NCI-H460 (cell line): ENCODE measurements around the gene SERPINC1. TPM values are rescaled to one million over a fixed set of nuclear protein-coding genes. Genes with fewer than 3 reads are reported as not detected.
"Not testable (repeated sequence)": the region's sequence is repeated elsewhere in the genome, so short reads cannot be mapped to it uniquely, and the experiment has no call there.

Experiments used
- DNase-seq: peaks from one replicate; pipeline ENCODE4 v3.0.0-alpha.2; 2016; ENCODE audit warnings: low read depth; ENCODE audit errors: extremely low read depth
- polyA plus RNA-seq: library from polyadenylated mRNA; depleted of rRNA; stranded (reverse); fragments of >200 nt; gene quantifications from 2 replicates; pipeline ENCODE4 v1.2.3, GENCODE V29; 2014; cell fraction: nucleus; rRNA removed
- total RNA-seq: library from RNA; depleted of rRNA; stranded (reverse); fragments of >200 nt; shearing (Covaris generic); gene quantifications from 2 replicates; pipeline ENCODE4 v1.2.3, GENCODE V29; 2014; rRNA removed

SERPINC1 gene
- total RNA-seq, result 0.17 TPM in 1 of 2 replicates, not detected in the other
- polyA plus RNA-seq, result not detected in 2 replicates

DNA sequence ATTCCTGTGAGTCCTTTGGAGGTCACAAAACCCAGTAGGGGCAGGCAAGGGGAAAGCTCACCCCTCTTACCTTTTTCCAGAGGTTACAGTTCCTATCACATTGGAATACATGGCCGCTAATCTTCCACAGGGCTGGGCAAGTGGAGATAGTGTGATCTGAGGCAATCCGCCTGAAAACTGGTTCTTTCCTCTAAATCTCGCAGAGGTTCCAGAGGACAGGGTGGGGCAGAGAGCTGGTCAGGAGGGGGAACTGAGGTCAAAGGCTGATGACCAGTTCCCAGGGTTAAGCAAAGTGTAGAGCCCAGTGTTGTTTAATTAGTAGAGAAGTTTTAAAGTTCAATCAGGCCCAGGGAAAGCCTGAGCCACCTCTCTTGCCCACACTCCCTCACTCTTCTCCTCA, at the start of gene SERPINC1:
Gene SERPINC1, minus strand, starts transcription at position 179 of the 400 bp plus-strand sequence. Its CDS starts 68 bp downstream, at position 111.
- no peak for DNase-seq

DNA sequence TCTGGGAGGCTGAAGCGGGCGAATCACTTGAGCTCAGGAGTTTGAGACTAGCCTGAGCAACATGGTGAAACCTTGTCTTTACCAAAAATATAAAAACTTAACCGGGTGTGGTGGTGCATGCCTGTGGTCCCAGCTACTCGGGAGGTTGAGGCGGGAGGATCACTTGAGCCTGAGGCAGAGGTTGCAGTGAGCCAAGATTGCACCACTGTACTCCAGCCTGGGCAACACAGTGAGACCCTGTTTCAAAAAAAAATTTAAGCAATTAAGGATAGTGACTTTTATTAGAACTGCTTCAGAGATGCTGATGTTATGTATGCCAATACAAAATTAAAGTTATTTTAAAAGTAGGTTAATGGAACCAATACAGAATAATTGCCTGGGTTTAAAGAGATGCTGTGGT, 48.8 kb upstream of the SERPINC1 start:
- not testable (repeated sequence) for DNase-seq

DNA sequence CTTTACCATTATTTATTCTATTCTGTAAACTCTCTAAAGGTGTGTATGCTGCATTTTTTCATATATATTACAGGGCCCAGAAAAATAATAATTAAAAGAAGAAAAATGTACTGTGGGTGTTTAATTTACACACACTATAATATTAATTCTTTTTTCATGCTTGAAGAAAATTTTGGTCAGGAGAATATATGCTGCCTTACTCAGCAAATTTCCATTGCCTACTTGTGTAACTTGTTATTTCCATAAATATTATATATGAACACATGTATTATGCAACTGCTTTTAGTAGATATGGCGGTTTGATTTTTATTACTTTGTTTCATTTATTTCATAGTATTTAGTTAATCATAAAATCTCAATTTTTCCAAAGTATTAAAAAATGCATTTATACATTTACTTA, 46.4 kb upstream of the SERPINC1 start:
- no peak for DNase-seq

DNA sequence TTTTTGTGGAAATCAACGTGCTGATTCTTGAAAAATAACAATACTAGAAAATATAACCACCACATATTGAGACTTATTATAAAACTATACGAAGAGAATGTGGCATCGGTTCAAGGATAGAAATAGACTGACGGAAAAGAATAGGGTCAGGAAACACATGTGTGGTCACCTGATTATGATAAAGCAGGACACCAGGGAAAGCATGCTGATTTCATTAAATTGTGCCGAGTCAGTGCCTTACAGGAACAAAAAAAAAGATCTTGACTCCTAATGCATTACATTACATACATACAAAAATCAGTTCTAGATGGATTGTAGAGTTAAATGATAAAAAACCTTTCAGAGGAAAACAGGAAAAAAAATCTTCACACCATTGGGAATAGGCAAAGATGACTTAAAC, 43.5 kb upstream of the SERPINC1 start:
- no peak for DNase-seq

DNA sequence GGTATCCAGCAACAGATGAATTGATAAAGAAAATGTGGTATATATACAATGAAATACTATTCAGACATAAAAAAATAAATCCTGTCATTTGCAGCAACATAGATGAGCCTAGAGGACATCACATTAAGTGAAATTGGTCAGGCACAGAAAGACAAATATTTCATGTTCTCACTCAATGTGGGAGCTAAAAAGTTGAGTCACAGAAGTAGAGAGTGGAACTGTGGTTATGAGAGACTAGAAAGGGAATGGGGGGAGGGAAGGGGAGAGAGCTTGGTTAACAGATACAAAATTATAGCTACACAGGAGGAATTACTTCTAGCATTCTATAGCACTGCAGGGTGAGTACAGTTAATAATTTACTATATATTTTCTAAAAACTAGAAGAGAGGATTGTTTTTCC, 37.1 kb upstream of the SERPINC1 start:
- DNase-seq, result no peak

DNA sequence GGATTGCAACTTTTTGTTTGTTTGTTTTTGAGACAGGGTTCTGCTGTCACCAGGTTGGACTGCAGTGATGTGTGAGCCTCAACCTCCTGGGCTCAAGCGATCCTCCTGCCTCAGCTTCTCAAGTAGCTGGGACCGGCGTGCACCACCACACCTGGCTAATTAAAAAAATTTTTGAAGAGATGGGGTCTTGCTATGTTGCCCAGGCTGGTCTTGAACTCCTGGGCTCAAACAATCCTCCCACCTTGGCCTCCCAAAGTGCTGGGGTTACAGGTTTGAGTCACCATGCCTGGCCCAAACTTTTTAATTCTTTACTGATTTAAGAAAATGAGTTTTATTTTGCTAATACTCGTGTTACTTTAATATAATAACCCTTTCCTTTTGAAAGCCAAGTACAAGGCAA, 31.5 kb upstream of the SERPINC1 start:
- DNase-seq, result no peak

DNA sequence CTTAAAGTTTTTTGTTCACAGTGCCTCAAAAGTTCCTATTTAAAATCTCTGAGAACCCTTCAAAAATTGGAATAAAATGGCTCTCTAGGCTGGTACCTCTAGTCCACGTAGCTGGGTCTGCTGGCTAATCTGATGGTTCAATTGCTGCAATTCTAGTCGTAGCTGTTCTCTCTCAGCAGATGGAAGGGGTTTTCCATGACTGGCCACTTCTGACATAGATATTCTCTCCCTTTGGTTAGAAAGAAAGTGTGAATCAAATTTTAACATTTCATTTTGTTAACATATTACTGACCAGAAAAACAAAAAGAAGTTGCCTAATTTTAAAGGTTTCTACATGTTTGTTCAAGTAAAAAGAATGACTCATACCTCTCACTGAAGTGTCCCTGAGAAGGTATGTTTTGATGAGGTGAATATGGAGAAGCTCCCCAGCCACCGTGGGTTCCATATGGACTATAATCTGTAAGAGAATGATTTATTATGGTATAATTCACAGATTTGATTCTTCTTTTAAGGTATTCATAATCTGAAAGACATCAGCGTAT, 29.3 kb upstream of the SERPINC1 start:
- DNase-seq, result no peak

DNA sequence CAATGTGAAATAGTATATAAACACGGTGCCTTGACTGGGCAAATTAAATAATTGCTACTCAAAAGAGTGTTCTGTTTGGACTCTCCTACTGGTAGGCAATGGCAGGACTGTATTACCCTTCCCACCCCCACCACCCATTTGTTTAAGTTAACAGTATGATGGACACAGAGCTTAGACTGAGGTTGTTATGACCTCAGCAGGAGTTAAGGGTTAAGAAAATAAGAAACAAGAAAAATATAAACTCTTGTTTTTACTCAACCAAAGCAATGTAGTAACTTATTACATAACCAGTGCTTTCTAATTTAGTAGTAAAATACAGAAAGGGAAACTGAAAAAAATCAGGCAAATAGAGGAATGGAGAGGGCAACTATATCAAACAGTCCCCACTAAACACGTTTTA, 19.9 kb upstream of the SERPINC1 start:
- no peak for DNase-seq

DNA sequence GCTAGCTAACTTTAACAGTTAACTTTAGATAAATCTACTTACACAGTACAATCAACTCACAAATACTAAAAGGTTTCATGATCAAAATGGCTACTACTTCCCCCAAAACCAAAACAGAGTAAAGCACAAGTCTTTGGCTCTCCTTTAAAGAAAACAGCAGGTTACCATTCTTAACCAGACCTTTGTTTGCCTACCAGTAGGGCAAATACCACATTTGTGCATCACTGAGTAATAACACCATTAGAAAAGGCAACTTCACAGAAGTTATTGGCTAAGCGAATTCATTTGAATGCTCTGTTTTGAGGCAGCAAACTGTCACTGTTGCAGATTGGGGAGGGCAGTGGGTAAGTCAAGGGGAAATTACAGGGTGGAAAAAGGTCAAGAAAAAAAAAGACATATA, 17.3 kb upstream of the SERPINC1 start:
- DNase-seq, result no peak

DNA sequence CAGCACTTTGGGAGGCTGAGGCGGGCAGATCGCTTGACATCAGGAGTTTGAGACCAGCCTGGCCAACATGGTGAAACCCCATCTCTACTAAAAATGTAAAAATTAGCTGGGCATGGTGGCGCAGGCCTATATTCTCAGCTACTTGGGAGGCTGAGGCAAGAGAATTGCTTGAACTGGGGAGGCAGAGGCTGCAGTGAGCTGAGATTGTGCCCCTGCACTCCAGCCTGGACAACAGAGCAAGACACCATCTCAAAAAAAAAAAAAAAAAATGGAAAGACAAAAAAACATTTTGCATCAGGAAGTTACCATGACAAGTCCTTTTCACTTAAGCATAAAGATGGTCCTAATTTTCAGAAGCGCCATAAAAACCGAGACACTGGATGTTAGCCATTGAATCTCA, 13.4 kb upstream of the SERPINC1 start:
- DNase-seq, result not testable (repeated sequence)

DNA sequence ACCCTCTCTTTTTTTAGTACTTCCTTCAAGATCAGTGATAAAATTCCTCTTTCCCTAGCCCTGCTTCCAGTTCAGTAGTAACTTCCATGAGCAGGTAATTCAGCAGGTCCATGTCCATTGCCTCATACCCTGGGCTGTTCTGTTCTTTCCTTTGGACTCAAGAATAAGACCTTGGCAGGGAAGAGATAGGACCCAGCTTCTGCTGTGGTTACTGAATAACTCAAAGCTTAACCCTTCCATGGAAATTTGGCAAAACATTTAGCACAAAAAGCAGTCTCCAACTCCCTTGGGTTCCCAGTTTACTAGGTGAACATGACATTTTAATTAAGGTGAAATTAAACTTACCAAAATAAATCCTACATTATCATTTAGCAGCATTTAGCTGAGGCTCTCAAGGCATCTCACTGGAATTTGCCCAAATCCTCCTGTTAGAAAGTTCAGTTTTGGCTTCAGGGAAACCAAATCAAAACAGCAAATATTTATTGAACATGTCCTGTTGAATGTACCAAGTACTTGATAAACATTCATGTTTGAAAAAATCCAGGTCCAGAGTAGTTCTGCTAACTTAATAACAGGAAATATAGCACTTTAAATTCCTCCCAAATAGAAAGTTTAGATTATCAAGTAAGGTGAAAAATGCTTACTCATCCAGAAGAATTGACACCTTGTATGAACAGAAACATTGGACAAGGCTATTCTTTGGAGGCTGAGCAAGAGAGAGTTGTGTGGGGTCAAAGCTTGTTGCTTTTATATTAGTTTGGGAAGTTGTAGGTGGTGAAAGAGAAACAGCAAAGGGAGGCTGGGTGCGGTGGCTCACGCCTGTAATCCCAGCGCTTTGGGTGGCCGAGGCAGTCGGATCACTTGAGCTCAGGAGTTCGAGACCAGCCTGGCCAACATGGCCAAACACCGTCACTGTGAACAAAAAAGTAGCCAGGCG, 8.4 kb upstream of the SERPINC1 start:
- no peak for DNase-seq

DNA sequence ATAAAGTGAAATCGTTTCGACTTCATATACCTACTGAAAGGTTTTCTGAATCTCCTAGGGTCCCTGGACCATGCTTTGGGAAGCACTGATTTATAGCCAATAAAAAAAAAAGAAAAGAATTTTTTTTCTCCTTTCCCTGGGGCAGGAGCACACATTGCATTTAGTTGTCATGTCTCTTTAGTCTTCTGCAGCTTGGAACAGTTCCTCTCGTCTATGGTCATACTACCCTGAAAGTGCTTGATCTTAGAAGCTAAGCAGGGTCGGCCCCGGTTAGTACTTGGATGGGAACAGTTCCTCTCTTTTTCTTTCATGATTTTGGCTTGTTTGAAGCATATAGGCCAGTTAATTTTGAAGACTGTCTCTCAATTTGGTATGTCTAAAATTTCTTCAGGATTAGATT, 3.7 kb upstream of the SERPINC1 start:
- DNase-seq, result no peak

DNA sequence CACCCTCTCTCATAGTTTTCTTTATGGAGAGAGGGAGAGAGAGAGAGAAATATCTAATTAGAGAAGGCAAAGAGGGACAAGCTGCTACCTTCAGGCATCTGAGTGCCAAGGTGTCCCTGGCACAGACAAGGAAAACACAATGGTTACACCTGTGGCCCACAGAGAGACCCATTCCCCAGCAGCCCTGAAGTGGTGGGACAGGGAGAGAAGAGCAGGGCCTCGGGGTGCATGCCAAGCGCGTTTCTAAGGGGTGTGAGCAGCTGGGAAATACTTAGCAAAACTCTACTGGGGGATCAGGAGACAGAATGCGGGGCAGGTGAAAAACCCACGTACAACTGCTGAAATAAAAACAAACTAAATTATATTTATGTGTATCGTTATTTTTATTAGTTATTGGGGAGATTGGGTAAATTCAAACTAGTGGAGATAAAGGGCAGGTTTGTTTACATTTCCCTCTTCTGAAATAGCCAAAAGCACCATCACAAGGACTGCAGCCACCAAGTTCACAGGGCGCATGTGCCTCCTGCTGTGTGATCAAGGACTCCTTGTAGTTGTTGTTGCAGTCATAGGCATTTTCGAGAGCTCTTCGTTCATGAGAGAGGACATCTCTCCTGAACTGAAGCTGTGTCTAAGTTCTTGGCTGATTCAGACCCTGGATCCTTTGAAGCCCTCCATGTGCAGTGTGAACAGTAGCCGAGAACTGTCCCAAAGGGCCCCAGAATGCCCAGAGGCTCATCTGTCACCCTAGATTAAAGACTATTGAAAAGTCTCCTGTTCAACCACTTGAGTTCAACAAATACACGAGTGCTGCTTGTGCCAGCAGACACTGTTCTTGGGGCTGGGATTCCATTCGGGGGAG, 737 bp upstream of the SERPINC1 start:
- no peak for DNase-seq

DNA sequence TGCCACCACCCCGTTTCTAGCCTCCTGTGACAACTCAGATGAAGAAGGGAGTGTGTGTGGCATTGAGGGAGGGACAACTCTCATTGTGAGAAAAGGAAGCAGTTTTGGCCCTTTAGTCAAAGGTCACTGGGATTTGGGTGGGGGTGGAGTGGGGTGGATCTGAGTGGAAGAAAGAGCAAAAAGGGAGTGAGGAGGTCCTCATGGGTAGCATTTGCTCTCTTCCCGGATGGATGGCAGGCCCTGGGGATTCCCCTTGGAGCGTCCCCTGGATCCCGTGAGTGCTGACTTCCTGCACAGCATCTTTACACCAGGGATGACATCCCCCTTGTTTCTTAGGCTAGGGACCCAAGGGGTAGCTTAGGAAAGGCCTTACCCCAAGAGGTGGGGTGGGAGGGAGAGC, 460 bp downstream of the SERPINC1 start:
- no peak for DNase-seq

DNA sequence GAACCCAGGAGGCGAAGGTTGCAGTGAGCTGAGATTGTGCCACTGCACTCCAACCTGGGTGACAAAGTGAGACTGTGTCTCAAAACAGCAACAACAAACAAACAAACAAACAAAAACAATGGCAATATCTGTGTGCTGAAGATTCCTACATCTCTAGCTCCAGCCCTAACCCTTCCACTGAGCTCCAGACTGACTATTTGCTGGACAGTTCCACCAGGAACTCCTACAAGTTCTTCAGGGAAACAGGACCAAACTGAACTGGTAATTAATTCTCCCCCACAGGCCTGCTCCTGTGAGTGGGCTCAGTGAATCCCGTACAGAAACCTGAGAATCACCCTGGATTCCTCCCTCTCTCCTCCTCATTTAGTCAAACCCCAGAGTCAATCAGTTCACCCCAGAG, 1.5 kb downstream of the SERPINC1 start:
- DNase-seq, result no peak

DNA sequence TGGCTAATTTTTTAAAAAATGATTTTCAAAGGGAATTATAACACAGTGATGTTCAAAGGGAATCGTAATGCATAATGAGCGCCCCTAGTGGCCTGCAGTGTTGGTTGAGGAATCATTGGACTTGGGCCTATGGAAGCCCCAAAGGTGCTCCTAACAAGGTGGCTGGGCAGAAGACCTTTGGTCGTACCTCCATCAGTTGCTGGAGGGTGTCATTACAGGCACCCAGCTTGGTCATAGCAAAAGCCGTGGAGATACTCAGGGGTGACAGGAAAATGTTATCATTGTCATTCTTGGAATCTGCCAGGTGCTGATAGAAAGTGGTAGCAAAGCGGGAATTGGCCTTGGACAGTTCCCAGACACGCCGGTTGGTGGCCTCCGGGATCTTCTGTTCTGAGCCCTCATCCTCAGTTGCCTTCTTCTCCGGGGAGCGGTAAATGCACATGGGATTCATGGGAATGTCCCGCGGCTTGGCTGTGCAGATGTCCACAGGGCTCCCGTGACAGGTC, 2.7 kb downstream of the SERPINC1 start:
- peak; percentile 58 for DNase-seq

DNA sequence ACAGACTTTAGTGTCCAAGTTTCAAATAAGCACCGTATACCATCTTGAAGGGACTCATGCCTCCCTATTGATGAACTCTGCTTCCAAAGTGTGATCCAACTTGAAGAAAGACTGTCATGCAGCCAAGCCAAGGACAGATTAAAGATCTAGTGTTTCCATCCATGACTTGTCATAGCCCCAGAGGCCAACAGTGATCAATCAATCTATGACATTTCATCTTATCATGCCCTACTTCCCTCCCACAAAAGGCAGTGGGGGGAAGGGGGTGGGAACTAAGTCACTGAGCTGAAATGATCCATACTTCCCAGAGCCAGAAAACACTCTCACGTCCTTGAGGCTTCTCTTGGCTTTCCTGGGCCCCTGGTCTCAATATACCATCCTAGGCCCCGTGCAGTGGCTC, 4.0 kb downstream of the SERPINC1 start:
- no peak for DNase-seq

DNA sequence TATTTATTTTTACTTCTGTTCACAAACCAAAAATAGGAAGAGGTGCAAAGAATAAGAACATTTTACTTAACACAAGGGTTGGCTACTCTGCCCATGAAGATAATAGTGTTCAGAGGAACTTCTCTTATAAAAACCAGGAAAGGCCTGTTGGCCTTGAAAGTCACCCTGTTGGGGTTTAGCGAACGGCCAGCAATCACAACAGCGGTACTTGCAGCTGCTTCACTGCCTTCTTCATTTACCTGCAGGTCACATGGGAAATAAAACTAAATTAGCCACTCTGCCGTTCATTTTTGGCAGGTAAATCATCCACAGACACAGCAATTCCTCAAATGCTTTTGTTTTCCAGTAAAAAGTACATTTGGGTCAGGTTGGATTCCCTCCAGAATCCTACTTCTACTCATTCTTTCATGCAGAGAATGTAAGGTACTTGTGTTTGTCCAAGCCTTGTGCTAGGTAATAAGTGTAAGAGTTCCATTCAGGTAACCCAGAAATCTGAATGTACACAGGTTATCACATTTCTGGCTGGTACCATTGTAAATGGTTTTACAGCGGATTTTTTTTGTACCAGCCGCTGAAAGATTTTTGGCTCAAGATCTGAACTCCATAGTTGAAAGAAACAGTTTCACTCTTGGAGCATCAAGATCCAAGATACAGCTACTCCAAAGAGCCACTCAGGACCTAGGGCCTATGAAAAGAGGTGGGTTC, 13.1 kb downstream of the SERPINC1 start:
- no peak for DNase-seq

DNA sequence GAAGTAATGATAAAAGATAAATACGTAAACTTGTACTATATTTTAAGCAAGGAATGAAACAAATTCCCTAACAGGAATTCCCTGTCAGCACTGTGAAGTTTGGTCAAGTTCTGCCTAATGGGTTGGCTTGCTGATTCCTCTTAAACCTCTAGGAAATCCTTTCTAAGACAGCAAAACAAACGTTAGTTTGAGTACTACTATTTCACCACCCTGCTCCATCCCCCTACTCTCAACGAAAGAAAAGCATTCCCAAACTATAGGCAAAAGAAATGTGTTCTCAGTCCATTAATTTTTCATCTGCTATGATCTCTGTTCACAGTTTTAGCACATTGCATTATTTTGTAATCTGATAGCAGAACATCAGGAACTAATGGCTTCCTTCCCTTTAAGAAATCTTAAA, 16.1 kb downstream of the SERPINC1 start:
- DNase-seq, result no peak

DNA sequence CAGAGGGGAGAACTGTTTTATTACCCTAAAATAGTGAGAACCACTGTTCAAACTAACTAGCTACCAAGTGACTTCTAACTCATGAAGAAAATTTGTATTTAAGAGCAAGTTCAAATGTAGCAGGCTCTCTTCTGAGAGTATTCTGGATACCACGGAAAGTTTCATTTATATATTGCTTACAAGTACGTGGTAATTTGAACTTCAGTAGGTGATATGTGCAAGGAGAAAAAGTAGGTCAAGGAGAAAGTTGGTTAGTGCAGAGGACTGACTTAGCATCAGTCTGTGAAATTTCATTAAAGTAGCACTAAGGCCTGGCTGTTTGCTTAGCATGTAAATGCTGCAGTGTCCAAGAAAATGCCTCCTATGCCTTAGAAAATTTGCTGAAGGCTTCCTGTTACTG, 16.7 kb downstream of the SERPINC1 start:
- no peak for DNase-seq
